ENCODE results near the gene ZDHHC14.

DNA sequence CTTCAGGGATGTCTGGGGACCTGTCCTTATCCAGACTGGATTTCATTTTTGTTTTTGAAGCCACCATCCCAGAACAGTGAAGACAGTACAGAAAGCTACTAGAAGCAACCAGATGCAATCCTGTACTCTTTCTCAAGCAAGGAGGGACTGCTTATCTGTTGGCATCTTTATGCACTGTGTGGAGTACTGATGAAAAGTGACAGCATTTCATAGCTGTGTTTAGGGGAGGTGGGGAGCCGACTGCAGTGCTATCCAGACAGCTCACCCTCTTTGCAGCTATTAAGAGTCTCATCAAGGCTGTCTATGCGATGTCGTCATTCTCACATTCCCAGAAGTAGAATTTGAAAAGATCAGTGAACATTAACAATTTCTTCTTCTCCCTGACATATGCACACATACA is 5.5 kb downstream of the ZDHHC14 start:
- TF ChIP-seq KDM1A (IDR thresholded peaks at IDR 0.05; ENCODE audit: low read depth) (no peak), ZFP36 (IDR thresholded peaks at IDR 0.05; ENCODE audit: borderline replicate concordance, partially characterized antibody) (no peak), HEYL (CRISPR knock-in tag; IDR thresholded peaks at IDR 0.05) (no peak), POLR2A (IDR thresholded peaks at IDR 0.05; ENCODE audit: low read length) (no peak), SMC3 (IDR thresholded peaks at IDR 0.05) (no peak), CEBPB (IDR thresholded peaks at IDR 0.05) (no peak), HDAC2 (IDR thresholded peaks at IDR 0.05) (no peak), EP300 (IDR thresholded peaks at IDR 0.05) (no peak)
- TF ChIP-seq, protein P1, sequence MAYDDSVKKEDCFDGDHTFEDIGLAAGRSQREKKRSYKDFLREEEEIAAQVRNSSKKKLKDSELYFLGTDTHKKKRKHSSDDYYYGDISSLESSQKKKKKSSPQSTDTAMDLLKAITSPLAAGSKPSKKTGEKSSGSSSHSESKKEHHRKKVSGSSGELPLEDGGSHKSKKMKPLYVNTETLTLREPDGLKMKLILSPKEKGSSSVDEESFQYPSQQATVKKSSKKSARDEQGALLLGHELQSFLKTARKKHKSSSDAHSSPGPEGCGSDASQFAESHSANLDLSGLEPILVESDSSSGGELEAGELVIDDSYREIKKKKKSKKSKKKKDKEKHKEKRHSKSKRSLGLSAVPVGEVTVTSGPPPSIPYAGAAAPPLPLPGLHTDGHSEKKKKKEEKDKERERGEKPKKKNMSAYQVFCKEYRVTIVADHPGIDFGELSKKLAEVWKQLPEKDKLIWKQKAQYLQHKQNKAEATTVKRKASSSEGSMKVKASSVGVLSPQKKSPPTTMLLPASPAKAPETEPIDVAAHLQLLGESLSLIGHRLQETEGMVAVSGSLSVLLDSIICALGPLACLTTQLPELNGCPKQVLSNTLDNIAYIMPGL (CRISPR knock-in tag; IDR thresholded peaks at IDR 0.05; ENCODE audit: borderline replicate concordance): no peak
- TF ChIP-seq, protein P2, sequence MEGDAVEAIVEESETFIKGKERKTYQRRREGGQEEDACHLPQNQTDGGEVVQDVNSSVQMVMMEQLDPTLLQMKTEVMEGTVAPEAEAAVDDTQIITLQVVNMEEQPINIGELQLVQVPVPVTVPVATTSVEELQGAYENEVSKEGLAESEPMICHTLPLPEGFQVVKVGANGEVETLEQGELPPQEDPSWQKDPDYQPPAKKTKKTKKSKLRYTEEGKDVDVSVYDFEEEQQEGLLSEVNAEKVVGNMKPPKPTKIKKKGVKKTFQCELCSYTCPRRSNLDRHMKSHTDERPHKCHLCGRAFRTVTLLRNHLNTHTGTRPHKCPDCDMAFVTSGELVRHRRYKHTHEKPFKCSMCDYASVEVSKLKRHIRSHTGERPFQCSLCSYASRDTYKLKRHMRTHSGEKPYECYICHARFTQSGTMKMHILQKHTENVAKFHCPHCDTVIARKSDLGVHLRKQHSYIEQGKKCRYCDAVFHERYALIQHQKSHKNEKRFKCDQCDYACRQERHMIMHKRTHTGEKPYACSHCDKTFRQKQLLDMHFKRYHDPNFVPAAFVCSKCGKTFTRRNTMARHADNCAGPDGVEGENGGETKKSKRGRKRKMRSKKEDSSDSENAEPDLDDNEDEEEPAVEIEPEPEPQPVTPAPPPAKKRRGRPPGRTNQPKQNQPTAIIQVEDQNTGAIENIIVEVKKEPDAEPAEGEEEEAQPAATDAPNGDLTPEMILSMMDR (IDR thresholded peaks at IDR 0.05): no peak
- TF ChIP-seq, protein P3, sequence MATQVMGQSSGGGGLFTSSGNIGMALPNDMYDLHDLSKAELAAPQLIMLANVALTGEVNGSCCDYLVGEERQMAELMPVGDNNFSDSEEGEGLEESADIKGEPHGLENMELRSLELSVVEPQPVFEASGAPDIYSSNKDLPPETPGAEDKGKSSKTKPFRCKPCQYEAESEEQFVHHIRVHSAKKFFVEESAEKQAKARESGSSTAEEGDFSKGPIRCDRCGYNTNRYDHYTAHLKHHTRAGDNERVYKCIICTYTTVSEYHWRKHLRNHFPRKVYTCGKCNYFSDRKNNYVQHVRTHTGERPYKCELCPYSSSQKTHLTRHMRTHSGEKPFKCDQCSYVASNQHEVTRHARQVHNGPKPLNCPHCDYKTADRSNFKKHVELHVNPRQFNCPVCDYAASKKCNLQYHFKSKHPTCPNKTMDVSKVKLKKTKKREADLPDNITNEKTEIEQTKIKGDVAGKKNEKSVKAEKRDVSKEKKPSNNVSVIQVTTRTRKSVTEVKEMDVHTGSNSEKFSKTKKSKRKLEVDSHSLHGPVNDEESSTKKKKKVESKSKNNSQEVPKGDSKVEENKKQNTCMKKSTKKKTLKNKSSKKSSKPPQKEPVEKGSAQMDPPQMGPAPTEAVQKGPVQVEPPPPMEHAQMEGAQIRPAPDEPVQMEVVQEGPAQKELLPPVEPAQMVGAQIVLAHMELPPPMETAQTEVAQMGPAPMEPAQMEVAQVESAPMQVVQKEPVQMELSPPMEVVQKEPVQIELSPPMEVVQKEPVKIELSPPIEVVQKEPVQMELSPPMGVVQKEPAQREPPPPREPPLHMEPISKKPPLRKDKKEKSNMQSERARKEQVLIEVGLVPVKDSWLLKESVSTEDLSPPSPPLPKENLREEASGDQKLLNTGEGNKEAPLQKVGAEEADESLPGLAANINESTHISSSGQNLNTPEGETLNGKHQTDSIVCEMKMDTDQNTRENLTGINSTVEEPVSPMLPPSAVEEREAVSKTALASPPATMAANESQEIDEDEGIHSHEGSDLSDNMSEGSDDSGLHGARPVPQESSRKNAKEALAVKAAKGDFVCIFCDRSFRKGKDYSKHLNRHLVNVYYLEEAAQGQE (IDR thresholded peaks at IDR 0.05): no peak

Data from A549 (cell line).